DOHH2 (cell line): ENCODE measurements around the gene FAM98C.

Source experiments
- CTCF ChIP-seq: fragments of 200-600 bp; sonication (generic); IDR thresholded peaks from one replicate; pipeline ENCODE4 v1.5.1; 2014; ENCODE audit warnings: antibody characterized with exemption, mild to moderate bottlenecking, low read depth, low read length; ENCODE audit not compliant: poor library complexity, severe bottlenecking
- EZH2phosphoT487 ChIP-seq: fragments of 200-600 bp; sonication (generic); IDR thresholded peaks from 2 replicates; pipeline ENCODE4 v1.6.1; 2017; ENCODE audit warnings: borderline replicate concordance, mild to moderate bottlenecking, antibody characterized with exemption, low read length, moderate library complexity, mixed read lengths

- TF ChIP-seq CTCF (no peak), EZH2phosphoT487 (no peak)
These were observed 3.8 kb upstream of the FAM98C start for GRCh38 chr19:38399081-38399480.
